Mesangial cell (primary cell): ENCODE measurements around the gene SLC16A13. TPM values are rescaled to one million over a fixed set of nuclear protein-coding genes. Genes with fewer than 3 reads are reported as not detected.

Experiments used
- total RNA-seq: library from RNA; depleted of rRNA; stranded (reverse); fragments of >200 nt; gene quantifications from 2 replicates; pipeline ENCODE4 v1.2.3, GENCODE V29; 2015

Gene SLC16A13, protein sequence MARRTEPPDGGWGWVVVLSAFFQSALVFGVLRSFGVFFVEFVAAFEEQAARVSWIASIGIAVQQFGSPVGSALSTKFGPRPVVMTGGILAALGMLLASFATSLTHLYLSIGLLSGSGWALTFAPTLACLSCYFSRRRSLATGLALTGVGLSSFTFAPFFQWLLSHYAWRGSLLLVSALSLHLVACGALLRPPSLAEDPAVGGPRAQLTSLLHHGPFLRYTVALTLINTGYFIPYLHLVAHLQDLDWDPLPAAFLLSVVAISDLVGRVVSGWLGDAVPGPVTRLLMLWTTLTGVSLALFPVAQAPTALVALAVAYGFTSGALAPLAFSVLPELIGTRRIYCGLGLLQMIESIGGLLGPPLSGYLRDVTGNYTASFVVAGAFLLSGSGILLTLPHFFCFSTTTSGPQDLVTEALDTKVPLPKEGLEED
- 2.8 and 3.0 TPM in 2 replicates for total RNA-seq

DNA sequence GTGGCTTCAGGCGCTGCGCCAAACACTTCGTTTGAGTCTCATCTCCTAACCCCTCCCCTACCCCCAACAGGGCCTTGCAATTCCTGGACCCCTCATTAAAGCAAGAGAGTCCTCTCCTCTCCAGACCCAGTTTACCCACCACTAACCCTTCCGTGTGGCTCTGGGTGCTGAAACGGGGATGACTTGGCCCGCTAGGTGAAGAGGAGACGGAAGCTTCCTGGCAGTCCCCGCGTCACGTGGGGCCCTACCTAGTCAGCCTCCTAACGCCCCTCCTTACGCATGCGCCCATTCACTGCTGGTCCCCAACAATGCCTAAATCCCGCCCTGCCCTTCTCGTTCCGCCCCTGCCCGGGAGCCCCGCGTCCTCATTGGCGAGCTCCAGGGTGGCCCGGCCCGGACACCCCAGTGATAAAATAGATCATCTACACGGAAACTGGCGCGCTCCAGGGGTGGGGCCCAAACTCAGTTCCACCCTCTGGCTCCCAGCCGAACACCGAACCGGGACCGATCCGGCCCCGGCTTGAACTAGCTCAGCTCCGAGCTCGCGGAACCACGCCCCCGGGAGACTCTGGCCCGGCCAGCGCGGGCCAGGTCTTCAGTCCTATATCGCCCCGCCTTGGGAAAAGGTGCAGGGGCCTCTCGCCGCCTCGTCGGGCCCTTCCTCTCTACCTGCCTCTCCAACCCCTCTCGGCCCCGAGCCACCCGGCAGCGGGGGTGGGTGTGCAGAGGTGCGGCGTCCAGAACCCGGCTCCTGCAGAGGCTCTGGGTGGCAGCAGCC lies at the start of gene SLC16A13:
TSS of gene SLC16A13 (plus strand) at position 425 of the 778 bp plus-strand sequence. CDS start 368 bp downstream, outside the sequence.

DNA sequence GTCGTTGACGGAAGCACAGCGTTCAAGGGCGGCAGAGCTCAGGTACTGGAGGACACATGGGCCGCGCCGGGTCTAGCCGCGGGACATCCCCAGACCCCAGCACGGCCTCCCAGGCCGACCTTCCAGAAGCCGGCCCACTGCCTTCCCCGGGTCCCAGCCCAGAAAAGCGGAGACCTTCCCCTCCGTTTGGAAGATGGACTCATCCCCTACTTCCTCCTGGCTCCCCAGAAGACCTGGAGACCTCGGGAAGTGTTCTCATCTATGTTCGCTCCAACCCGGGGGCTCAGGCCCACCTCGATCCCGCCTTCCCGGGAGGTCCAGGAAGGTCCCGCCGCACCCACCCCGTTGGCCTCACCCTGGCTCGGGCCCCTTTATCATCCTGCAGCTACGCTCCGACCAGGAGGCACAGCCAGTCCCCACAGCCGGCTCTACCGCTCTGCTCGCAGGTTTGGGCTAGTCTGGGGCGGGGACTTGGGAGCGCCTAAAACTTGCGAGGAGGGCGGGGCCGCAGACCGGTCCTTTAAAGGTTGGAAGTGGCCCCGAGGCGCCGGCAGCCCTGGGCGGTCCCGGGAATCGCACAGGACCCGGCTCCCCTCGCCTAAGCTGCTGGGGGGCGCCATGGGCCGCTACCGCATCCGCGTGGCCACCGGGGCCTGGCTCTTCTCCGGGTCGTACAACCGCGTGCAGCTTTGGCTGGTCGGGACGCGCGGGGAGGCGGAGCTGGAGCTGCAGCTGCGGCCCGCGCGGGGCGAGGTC lies 40.1 kb upstream of the SLC16A13 start, which contains the start of gene ALOX12:
TSS of gene ALOX12 (plus strand) at position 550 of the 756 bp plus-strand sequence. CDS start at position 619, 69 bp downstream.

DNA sequence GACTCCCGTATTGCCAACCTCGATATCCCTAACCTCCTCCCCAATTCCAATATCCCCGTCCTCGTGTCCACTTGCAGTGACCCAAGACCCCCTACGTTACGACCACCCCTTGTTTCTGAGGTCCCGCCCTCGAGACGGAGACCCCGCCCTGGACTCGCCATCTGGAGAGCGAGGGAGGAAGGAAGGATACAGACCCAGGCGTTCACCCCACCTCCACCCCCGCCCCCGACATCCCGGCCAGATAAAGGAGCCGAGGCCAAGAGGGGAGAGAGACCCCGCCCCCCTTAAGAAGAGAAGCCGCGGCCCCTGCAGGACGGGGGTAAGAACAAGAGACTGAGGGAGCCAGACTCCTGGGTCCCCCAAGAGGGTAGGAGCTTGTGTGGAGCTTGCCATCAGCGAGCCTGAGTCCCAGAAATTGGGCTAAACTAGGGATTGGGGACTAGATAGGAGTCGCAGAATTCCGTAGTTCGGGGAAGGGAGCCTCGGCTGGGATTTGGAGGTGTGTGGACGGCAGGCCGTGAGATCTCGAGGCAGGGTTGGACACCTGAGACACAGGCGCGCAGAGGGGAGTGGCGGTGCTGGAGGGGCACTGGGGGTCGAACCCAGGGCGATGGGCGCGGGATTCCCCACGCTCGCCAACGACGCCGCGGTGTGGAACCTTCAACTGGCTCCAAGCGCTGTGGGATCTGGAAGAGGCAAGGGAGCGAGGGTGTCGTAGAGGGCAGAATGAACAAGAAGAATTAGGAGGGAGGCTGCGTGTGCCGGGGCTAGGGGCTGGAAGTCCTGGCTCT lies 12.8 kb upstream of the SLC16A13 start, which contains the start of gene BCL6B:
TSS of gene BCL6B (plus strand) at position 270 of the 791 bp plus-strand sequence. CDS start 622 bp downstream, outside the sequence.

DNA sequence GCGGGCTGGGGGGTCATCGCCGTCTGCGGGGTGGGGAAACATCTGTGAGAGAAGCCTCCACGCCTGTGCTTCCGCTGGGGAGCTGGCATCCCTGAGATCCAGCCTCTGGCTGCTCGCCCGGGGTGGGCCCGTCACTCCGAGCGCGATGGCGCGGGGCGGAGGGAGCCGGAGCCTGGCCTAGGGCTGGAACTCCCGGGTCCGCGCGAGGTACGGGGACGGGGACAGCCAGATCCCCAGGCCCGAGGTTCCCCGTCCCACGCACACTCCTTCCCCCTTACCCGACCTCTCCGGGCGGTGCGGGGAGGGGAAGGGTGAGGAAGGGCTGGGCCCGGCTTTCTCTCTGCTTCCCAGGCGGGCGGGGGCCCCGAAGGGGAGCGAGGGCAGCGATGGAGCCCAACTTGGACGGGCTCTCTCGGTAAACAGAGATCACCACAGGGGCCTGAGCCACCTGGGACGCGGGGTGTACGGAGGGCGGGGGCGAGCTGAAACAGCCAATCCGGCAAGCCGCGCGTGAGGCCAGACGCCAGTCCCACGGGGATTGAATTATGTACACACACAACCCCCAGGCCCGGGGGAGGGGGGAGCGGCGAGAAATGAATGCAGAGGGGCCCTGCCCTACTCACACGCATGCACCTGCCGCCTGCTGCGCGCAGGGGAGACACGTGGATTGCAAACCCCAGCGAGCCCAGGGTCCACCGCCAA lies 7.8 kb downstream of the SLC16A13 start, which contains the start of gene SLC16A11:
TSS of gene SLC16A11 (minus strand) at position 596 of the 702 bp plus-strand sequence. CDS start at position 17, 579 bp downstream.

DNA sequence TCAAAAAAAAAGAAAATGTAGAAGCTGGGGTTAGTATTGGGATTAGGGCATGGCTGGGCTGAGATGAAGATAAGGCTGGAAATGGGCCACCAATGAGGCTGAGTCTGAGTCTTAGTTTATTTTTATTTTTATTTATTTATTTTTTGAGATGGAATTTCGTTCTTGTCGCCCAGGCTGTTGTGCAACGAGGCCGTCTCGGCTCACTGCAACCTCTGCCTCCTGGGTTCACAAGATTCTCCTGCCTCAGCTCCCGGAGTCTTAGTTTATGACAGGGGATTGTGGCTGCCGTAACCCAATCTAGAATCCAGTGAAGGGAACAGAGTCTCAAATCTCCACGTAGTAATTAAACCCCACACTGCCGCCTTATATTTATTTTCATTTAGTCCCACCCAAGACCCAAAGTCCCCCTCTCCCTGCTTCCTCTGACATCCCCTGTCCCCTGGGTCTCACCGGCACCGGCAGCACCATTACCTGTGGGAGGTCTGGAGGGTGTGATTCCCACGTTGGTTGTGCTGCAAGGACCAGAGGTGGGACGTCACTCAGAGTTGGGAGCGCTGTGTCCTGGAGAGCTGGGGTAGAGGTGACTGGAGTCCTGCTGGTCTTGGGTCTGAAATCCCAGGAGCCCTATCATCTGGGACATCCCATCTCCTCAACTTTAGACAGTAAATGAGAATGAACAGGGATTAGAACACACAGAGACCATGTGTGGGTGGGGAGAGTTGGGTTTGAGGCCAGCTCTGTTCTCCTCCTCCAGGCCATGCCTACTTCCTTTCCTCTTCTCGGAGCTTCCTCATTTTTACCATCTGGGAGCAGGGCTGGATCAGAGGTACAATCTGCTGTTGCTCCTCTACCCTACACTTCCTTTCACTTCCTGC lies 44.0 kb downstream of the SLC16A13 start, which contains the start of gene CLEC10A:
TSS of gene CLEC10A (minus strand) at position 671 of the 875 bp plus-strand sequence. CDS start 1,439 bp downstream, outside the sequence.

Other genes starting within 250 kb of the SLC16A13 start
- gene TEKT1, start 204.3 kb upstream of the SLC16A13 start, total RNA-seq = not detected in 2 replicates
- under 0.01 TPM in 1 of 2 replicates, not detected in the other for gene ALOX12, start 40.0 kb upstream of the SLC16A13 start, total RNA-seq
- gene RNASEK, start 23.4 kb upstream of the SLC16A13 start, total RNA-seq = 271 and 327 TPM in 2 replicates
- gene BCL6B, start 13.0 kb upstream of the SLC16A13 start, total RNA-seq = under 0.01 and 0.13 TPM in 2 replicates
- gene SLC16A11, start 8.1 kb downstream of the SLC16A13 start, total RNA-seq = 0.13 and 0.16 TPM in 2 replicates
- gene CLEC10A, start 44.2 kb downstream of the SLC16A13 start, total RNA-seq = not detected in 2 replicates
- not detected in 2 replicates for gene ASGR2, start 78.8 kb downstream of the SLC16A13 start, total RNA-seq
- gene ASGR1, start 143.4 kb downstream of the SLC16A13 start, total RNA-seq = 0.63 and 1.6 TPM in 2 replicates
- gene DLG4, start 183.8 kb downstream of the SLC16A13 start, total RNA-seq = 6.7 and 13.9 TPM in 2 replicates
- gene ACADVL, start 183.9 kb downstream of the SLC16A13 start, total RNA-seq = 261 and 318 TPM in 2 replicates
- gene DVL2, start 198.5 kb downstream of the SLC16A13 start, total RNA-seq = 51.0 and 69.3 TPM in 2 replicates
- 27.4 and 45.8 TPM in 2 replicates for gene PHF23, start 203.4 kb downstream of the SLC16A13 start, total RNA-seq
- 262 and 715 TPM in 2 replicates for gene GABARAP, start 206.4 kb downstream of the SLC16A13 start, total RNA-seq
- 78.1 and 103 TPM in 2 replicates for gene CTDNEP1, start 215.7 kb downstream of the SLC16A13 start, total RNA-seq
- gene ELP5, start 216.2 kb downstream of the SLC16A13 start, total RNA-seq = 37.9 and 42.0 TPM in 2 replicates
- 12.4 and 33.1 TPM in 2 replicates for gene CLDN7, start 226.5 kb downstream of the SLC16A13 start, total RNA-seq
- gene SLC2A4, start 245.7 kb downstream of the SLC16A13 start, total RNA-seq = under 0.01 and 0.76 TPM in 2 replicates